Peyer's patch (tissue), 4 donors: Measurements from ENCODE around the gene COQ10B.

Experiments used
- POLR2A ChIP-seq, 2 donors: fragments of 450-650 bp; IDR thresholded peaks; one replicate each; pipeline ENCODE4 v1.5.1; 2017; ENCODE audit warnings: antibody characterized with exemption in 2 of 2, mild to moderate bottlenecking in 2 of 2, moderate library complexity in 2 of 2
- TF ChIP-seq, protein P1 (sequence below), 6 experiments: fragments of 450-650 bp in 4 of 6; fragments of 200-600 bp in 2 of 6; sonication (generic) in 1 of 6; IDR thresholded peaks; one replicate each; pipeline ENCODE4 v1.5.1; 2017 to 2019; ENCODE audit warnings: antibody characterized with exemption in 6 of 6, mild to moderate bottlenecking in 3 of 6, moderate library complexity in 1 of 6

DNA sequence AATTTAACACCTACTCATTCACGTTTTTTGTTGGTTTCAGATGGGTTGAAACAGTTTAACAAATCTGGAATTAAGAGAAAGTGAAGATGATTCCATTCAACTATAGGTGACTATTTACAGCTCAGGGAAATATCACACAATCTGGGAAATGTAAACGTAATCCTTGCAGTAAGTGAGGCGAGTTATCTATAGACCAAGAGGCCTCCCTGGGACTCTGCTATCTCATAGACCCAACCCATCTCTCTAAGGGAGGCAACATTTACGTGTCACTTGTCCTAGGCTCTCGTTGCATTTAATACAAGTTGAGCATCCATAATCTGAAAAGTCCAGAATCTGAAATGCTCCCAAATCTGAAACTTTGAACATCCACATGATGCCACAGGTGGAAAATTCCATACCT is 60.6 kb downstream of the COQ10B start:
- TF ChIP-seq, protein P1, sequence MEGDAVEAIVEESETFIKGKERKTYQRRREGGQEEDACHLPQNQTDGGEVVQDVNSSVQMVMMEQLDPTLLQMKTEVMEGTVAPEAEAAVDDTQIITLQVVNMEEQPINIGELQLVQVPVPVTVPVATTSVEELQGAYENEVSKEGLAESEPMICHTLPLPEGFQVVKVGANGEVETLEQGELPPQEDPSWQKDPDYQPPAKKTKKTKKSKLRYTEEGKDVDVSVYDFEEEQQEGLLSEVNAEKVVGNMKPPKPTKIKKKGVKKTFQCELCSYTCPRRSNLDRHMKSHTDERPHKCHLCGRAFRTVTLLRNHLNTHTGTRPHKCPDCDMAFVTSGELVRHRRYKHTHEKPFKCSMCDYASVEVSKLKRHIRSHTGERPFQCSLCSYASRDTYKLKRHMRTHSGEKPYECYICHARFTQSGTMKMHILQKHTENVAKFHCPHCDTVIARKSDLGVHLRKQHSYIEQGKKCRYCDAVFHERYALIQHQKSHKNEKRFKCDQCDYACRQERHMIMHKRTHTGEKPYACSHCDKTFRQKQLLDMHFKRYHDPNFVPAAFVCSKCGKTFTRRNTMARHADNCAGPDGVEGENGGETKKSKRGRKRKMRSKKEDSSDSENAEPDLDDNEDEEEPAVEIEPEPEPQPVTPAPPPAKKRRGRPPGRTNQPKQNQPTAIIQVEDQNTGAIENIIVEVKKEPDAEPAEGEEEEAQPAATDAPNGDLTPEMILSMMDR (IDR thresholded peaks at IDR 0.05) = no peak
- TF ChIP-seq POLR2A (IDR thresholded peaks at IDR 0.05) = no peak
